GM12873 (cell line): ENCODE data around the gene KLHL22.

Source experiments
- CTCF ChIP-seq: IDR thresholded peaks from 2 replicates; pipeline ENCODE4 v1.5.1; 2012; ENCODE audit warnings: low read depth, mild to moderate bottlenecking, moderate library complexity, low read length, control low read depth; ENCODE audit not compliant: insufficient read depth; ENCODE audit errors: missing control alignments

KLHL22 gene

DNA sequence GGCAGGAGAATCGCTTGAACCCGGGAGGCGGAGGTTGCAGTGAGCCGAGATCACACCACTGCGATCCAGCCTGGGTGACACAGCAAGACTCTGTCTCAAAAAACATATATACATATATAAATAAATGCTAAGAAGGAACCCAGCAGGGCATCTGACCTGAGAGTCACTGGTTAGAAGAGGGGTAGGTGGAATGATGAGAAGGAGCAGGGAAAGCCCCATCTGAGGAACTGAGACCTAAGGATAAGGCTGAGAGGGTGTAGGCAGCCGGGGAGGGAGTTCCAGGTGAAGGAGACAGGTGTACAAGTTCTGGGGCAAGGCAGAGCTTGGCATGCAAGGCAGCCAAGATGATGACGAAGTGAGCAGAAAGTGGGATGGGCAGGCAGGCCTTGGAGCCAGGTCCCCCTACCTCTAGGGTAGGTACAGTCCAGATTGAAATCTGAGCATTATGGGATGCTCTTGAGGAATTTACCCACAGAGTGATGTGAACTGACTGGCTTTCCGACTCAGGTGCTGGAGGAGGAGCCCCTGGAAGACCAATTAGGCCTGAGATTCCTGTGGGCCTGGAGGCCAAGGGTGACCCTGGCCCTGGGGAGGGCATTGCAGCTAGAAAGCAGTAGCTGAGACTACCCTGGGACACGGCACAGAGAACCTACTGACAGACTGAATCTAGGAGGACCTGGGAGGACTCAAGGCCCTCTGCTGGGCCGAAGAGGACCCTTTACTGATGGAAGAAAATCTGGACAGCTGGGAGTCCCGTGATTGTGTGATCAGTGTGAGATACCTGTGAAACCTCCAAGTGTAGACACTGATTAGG lies 22.8 kb downstream of the KLHL22 start:
- no peak for TF ChIP-seq CTCF

GRCh38 chr22:20471126-20471833 lies 24.3 kb downstream of the KLHL22 start:
- no peak for TF ChIP-seq CTCF

DNA sequence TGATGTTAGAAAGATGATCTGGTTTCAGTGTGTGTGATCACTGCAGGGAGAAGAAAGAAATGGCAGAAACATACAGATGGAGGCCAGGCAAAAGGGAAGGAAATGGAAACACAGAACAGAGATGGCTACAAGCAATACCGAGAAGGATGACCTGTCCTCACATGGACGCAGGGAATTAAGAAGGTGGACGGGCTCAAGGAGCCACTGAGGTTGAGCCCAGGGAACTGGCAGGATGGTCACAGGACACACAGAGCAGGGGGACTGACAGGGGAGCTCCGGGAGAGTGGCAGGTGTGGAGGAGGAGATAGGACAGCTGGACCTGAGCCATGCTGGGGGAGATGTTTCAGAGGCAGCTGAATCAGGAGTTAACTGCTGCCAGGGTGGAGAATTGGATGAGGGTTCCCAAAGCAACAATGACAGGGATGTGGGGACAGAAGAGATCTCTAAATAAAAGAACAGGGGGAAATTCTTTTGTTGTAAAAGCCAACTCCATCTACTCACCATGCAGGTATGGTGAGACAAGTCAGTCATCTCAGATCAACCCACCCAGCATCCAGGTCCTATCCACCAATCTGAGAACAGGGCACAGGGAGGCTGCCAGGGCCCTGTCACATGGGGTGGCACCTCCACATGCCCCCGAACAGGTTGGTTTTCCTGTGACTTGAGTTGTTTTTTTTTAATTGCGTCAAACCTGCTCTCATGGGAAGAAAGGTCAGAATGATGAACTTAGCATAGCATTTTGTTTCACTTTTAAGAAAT lies 26.3 kb downstream of the KLHL22 start:
- TF ChIP-seq CTCF: no peak

GRCh38 chr22:20466659-20467379 lies 28.8 kb downstream of the KLHL22 start:
- no peak for TF ChIP-seq CTCF

- no peak for TF ChIP-seq CTCF
These were observed 29.9 kb downstream of the KLHL22 start for GRCh38 chr22:20465759-20466077.

DNA sequence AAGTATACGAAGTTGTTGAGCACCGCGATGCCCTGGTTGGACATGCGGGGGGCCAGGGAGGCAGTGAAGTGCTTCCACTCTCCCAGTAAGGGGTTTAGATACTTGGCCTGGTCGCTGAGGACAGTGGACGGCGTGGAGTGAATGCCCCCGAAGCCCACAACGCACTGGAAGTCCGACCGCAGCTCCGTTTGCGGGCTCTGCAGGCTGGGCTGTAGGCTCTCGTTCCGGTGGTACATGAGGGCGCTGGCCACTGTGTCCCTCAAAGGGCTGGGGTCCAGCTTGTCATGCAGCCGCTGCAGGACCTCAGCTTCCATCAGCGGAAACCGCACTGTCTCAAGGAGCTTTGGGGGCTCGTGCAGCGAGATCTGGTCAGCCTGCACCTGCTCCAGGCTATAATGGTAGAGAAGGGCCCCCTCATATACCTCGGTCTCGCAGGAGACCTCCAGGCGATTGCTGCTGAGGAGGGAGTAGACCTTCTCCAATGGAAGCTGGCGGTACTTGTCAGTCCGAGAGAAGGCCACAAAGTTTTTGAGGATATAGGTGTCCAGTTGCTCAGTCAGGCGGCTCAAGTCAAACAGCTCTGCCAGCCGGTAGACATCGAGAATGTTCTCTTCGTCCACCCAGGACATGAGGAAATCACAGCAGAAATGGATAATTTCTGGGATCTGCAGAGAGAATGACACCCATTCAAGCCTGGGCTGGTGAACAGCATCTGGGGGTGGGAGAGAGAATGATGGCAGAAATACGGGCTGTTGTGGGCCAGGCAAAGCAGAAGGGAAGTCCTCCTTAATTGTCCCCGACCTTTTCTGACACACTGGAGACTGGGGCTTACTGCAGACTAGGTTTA lies 30.5 kb downstream of the KLHL22 start:
- TF ChIP-seq CTCF: no peak
